Islet of Langerhans (tissue), 1 donor: Measurements from ENCODE around the gene ST8SIA6.

ENCODE experiments used
- FAIRE-seq: peaks from one replicate; lab custom pipeline; 2011; peaks lifted over from hg19 to GRCh38; lab: Jason Lieb, UNC

ST8SIA6 gene

DNA sequence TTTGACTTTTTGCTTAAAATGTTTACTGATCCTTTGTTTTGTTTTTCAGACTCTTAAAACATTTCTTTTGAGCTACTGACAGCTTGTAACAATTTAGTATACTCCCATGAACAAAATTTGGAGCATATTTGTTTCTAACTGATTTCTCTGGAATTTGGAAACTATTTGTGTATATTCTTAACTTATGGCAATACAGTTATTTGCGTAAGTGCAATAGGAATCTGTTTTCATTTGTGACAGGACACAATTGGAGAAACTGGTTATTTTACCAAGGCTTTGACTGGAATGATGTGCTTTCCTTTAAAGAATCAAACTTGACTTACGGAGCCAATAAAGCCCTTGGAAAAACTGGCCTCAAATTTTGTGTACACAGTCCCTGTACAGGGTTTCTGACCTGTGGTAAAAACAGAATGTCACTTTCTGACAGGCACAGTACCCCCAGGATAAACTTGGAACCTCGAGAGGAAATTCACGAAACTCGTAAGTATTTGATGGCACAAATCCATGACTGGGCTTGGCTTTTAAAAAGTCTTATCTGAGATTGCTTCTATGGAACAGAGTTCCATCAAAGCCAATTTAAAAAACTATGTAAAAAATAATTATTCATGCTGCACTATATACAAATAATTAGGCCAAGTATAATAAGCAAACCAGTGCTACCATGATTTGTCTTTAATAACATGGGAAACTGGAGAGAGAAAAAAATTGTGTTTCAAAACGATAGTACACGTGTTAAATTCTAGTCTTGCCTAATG, 70.4 kb downstream of the ST8SIA6 start:
- no peak for FAIRE-seq

DNA sequence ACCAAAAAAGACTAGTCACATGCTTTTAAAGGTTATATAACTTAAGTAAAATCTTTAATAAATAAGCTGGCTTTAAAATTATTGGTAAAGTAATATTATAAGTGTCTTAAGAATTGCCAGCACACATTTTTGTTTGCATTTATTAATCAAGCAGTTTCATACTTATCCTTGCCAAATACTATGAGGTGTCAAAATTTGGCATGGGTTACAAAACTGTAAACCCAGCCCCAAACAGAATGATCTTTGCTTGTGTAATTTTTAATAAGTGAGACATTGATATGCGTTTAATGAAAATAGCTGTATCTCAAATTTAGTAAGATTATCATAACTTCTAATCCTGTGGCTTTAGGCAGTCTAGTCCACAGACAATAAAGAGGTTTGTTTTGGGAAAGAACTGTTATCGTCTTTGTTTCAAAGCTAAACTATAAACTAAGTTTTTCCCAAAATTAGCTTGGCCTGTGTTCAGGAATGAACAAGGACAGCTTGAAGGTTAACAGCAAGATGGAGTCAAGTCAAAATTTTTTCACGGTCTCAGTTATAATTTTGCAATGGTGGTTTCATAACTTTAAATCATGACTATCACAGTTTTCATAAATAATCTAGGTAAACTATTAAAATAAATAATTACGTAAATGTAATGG, 72.8 kb downstream of the ST8SIA6 start:
- FAIRE-seq: no peak

DNA sequence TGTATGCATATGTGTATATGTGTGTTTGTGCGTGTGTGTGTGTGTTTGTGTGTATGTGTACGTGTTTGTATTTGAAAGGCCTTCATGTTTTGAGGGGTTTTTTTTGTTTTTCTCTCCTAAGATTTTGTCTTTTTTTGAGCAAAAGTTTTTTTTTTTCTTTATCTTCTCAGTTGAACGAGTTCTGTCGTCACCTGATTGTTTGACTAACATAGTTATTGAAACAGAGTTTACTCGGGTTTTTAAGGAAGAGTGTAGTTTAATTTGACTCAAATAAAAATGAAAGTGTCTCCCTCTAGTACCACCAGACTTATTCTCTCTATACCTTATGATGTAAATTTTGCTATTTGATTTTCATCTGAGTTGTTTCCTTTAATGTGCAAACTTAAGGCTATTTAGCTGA, 73.5 kb downstream of the ST8SIA6 start:
- FAIRE-seq: no peak

DNA sequence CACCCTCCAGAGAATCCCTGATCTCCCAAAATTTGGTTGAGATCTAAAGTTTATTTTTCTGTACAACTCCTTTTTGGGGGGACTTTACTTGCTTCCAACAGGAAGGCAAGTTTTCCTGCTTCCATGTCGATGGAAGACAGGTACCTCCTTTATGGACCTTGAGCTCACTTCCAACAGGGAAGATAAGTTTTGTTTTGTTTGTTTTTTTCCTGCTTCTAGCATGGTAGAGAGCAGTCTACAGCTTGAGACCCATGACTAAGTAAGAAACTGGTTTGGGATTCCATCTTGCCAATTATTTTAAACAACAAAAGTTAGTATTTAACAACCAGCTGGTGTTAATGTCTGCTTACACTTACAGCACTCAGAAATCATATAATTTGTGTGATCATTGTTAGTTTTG, 74.4 kb downstream of the ST8SIA6 start:
- no peak for FAIRE-seq

DNA sequence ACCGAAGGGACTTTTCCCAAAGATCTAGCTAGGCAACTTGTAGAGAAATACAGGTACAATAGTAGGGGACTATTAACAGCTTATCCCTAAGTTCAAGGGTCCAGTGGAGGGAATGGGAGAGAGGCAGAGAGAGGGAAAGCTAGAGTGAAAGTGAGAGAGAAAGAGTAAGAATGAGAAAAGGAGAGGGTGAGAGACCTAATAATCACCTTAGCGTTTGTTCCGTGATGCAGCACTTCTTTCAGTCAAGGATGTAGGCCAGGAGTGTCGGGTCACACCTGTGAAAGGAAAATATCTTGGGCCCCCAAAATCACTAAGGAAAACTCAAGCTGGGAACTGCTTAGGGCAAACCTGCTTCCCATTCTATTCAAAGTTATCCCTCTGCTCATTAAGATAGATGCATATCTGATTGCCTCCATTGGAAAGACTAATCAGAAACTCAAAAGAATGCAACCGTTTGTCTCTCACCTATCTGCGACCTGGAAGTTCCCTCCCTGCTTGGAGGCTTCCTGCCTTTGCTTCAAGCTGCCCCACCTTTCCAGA, 75.2 kb downstream of the ST8SIA6 start:
- no peak for FAIRE-seq

DNA sequence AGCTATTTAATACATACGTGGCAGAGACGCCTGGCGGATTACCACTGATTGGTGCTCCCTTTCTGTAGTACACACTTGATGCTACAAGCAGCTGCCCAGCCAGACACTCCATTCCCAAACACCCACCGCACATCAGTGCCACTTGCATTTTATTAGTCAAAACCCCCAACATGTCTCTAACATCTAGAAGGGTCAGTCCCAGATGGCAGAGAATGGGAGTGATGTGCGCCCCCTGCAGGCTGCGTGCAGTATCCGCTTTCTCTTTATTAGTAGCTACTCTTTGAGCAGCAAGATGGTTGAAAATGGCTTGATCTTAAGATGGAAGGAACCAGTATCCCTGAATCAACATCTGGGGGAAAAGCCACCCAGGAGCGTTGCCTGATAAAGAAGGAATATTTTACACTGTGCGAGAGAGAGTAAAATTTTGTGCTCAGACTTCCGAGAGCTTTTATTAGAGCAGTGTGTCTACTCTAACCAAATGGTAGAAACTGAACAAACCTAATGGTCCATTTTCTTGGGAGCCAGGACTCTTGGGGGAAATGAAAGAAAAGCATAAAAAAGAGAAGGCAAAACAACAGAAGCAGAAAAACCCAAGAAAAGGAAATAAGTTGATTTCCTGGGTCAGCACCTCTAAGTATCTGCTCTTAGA, 78.3 kb downstream of the ST8SIA6 start:
- no peak for FAIRE-seq

DNA sequence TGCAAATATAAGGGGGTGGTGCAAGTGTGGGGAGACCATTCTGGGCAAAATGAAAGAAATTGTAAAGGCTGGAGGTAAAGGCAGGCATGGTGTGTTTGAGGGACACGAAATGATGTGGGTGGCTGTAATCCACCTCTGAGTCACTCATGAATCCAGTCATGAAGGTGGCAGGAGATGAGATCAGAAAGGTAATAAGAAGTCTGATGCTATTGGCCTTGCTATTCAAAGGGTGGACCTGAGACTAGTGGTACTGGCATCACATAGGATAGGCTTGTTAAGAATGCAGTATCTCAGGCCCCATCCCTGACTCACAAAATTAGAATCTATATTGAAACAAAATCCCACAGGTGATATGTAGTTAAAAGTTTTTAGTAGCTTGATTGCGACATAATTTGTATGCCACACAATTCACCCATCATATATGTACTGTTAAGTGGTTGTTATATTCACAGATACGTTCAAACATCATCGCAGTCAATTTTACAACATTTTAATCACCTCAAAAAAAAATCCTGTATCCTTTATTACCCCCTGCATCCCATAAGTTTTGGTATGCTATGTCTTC, 85.6 kb downstream of the ST8SIA6 start:
- no peak for FAIRE-seq

DNA sequence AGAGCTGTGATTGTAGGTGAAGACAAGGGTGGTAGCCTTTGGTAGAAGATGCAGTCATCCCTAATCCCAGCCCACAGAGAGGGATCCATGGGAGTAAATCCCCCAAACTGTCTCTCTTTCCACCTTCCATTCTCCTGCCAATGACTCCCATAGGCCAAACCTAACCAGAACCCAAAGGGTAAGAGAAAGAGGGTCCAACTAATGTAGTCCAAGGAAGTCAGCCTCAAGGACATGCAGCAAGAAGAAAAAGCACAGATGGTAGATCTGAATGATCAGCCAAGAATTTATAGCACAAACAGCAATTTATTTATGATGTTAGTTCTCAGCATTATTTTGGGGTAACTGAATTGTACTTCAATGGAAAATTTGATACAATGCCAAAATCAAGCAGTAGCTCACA, 87.7 kb downstream of the ST8SIA6 start:
- FAIRE-seq: no peak

DNA sequence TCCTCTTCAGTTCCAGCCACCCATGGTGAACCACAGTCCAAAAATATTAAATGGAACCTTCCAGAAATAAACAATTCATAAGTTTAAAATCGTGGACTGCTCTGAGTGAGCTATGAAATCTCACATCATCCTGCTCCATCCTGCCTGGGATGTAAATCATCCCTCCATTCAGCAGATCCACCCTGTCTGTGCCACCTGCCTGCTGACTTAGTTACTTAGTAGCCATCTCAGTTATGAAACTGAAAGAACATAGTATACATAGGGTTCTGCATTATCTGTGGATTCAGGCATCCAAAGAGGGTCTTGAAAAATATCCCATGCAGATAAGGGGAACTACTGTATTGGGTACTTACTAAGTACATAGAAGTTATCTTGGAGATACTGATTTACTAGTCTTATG, 89.0 kb downstream of the ST8SIA6 start:
- no peak for FAIRE-seq

DNA sequence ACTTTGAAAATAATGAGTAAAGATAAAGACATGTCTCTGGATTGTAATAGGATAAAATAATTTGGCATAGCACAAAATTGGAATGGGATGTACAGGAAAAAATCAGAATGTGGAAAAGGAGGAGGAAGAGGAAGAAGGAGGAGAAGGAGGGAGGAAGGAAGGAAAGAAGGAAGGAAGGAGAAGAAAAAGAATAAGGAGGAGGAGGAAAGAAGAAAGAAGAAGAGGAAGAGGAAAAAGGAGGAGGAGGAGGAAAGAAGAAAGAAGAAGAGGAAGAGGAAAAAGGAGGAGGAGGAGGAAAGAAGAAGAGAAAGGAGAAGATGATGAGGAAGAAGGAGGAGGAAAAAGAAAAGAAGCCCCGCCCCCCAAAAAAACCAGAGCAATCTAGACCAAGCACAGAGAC, 95.9 kb downstream of the ST8SIA6 start:
- no peak for FAIRE-seq

DNA sequence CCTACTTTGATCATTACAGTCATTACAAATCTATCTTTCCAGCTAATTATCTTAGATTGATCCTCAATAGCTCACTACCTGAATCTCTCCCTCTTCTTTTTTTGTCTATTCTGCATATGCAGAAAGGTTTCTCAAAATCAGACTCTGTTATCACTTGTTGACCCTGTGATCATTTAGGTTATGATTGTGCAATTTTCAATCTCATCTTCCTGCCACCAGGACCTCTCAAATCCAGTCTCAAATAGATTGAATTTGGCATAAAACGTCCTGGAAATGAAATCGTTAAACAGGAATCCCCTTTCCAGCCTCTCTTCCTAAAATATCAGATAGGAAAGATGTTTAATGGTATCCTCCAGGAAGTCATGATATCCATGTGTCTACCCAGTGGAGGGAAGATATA, 96.6 kb downstream of the ST8SIA6 start:
- no peak for FAIRE-seq

DNA sequence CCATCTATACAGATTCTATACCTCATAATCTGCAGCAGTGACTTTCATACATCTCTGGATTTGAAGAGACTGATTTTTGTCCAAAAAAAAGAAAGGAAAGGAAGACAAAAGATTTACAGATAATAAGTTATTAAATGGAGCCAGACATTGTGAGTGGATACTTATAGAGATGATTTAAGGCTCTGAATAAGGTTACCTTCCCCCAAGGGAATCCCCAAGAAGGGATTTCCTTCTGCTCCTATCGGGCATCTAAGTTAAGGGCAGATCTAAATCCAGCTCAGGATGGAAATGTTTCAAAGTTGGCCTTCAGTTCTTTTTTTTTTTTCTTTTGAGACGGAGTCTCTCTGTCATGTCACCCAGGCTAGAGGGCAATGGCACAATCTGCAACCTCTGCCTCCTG, 97.6 kb downstream of the ST8SIA6 start:
- FAIRE-seq: no peak

DNA sequence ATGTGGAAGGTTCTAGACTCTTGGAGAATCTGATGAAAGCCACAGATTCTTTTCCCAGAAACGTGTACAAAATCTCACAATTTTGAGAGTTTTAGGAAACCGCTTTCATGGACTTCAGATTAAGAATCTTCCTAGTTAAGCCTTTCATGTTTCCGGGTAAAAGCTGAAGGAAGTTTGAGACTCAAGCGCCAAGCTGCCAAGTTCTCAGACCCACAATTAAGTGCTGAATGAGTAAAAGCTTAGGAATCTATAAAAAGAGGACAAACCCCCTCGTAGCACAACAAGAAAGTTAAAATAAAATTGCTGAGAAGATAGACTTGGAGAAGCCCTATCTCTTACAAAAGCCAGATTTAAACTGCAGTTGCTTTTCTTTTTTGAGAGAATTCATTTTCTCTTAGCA, 99.6 kb downstream of the ST8SIA6 start:
- no peak for FAIRE-seq

DNA sequence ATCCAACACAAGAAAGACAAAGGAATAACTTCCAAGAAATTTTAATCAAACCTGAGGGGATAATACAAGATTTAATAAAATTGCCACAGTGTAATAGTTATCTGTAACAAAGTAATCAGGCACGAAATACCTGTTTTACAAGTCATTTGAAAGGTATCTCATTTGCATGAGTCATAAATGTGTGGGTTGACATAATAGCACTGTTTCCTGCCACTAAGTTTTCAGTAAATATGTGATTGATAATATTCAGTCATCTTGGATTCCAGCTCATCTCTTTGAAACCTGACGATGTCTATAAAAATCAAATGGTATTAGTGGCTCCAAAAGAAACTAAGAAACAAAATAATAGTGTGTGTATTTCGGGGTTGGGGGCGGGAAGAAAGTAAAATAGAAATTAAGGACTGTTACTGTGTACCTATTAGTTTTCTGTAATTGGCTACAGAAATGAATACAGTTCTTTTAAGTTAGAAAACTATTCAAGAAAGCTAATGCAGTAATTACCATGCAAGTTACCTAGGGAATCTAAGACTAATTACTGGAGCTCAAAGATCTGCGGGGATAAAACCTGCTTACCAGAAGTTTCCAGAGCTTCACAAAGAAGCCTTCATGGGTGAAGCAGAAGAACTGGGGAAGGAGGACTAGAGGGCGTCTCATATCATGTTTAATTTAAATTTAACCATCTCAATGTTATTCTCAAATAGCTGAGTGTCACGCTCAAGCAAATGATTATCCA, 100.7 kb downstream of the ST8SIA6 start:
- no peak for FAIRE-seq

DNA sequence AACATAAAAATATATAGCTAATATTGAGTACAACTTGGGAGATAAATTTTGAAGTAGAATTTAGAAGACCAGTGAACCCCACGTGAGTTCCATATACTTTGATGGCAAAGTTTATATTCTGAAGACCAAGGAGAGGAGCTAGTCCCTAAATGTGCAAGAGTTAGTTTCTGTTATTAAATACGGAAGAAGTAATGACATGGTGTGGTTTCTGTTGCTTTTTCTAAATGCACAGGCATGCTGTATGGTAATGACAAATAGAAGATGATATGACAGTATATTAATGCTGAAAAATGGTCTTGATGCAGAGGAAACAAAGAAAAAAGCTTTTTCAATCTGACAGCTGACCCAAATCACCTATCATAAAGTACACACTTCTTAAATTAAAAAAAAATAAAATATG, 101.8 kb downstream of the ST8SIA6 start:
- FAIRE-seq: no peak

DNA sequence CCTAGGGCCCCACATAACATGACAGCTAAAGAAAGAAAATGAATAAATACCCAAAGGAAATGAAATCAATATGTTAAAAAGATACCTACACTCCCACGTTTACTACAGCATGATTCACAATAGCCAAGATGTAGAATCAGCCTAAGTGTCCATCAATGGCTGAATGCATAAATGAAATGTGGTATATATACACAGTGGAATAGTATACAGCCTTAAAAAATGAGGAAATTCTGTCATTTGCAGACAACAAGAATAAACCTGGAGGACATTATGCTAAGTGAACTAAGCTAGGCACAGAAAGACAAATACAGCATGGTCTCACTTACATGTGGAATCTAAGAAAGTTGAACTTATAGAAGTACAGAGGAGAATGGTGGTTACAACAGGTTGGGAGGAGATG, 102.9 kb downstream of the ST8SIA6 start:
- no peak for FAIRE-seq

DNA sequence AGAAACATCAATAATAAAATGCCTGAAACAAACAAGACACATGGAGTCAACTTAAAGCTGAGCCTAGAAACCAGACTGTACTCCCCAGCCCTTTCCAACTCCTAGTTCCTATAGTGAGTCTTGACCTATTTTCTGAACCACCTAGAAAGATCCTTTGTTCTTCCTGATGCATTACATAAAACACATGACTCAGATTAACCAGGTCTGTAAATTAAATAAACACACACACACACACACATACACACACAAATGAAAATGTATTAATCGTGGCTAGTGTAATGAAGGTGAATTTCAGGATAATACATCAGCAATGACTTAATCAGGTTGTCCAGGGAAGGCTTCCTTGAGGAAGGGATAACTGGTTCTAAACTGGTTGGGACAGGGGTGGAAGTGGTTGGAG, 104.7 kb downstream of the ST8SIA6 start:
- no peak for FAIRE-seq

DNA sequence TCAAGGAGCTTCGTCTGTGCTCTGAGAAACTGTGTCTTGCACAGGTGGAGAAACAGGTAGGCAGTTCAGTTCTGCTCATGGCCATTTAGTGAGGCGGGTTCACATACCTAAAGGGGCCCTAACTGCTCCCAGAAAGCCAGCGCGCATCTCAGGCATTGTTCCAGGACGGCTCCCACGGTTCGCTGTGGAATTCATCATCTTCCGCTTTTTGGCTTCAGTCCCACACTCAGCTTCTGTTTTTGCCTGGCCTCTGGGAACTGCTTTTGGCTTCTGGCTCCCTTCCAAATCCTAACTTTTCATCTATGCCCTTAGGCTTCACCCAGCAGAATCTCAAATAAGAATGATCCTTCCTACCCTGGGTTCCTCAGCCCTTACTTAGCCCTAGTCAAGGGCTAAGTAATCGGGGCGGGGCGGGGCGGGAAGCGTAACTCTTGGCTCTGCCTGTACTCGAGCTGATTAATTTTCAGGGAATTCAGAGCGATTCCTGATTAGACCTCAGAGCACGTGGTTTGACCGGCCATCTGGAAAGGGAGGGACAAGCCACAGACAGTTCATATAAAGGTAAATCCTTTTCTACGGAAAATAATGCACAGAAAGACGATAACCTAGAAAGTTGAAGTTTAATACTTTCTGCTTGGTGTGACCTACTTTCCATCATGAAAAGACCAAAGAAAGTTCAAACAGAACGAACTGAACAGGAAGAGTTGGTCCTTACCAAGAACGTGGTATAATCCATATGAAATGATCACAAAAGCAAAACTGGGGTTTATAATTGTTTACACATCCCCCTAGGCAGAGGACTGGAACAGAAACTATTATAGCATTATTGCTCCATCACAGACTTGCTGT, 105.7 kb downstream of the ST8SIA6 start:
- FAIRE-seq: no peak

DNA sequence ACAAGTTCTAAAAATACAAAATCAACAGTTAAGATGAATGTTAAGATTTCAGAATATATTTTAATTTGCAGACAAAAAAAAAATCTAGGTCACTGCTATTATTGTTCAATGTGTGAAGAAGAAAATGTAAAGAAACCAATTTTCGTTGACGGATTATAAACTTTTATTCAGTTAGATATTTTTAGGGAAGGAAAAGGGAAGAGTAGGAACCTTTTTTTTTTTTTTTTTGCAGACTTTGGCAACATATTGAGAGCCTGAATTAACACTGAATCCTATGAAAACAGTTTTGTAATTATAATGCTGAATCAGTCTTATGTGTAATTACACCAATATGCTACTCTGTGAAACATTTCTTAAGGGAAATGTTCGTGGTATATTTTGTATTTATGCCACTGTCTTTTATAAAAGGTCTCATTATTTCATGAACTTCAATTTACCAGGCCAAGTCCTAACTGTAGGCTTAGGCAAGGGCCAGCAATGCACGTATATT, 106.3 kb downstream of the ST8SIA6 start:
- no peak for FAIRE-seq

DNA sequence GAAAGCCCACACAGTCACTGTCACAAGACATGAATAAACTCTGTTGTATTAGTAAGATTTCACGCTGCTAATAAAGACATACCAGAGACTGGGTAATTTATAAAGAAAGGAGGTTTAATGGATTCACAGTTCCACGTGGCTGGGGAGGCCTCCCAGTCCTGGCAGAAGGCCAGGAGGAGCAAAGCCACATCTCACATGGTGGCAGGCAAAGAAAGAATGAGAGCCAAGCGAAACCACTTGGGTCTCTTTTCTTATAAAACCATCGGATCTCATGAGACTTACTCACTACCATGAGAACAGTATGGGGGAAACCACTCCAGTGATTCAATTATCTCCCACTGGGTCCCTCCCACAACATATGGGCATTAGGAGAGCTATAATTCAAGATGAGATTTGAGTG, 110.2 kb downstream of the ST8SIA6 start:
- no peak for FAIRE-seq

DNA sequence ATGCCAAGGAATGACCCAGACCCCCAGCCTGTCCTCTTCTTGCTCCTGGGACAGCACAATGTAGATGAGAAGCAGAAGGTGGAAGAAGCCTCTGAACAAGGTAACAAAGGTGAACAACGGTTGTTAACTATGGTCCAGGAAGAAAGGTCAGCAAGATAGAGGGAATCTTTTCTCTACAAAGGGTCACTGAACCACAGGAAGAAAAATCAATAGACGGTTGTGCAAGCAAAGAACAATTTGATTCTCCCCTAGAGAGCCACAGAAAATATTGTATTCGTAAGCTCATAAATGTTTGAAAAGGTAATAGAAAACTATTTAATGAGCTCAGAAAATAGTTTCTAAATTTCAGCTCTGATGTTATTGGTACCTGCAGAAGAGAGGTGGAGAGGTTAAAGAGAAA, 111.3 kb downstream of the ST8SIA6 start:
- FAIRE-seq: no peak
